Endothelial cell of umbilical vein (primary cell): ENCODE data around the gene C12orf57. TPM values are rescaled to one million over a fixed set of nuclear protein-coding genes. Genes with fewer than 3 reads are reported as not detected.

Source experiments
- BruUV-seq: library from RNA; stranded (reverse); fragments of 400-500 nt; replicated peaks from 2 replicates; lab custom pipeline; 2021; lab: Mats Ljungman, UMichigan
- CTCF ChIA-PET: fragments of 300-600, 350-600 bp; sonication (Branson Sonifier 250); formaldehyde crosslinking; loops from one replicate; lab custom pipeline; 2021; ENCODE audit warnings: antibody characterized with exemption, inconsistent platforms; lab: Charles Lee
- POLR2A ChIA-PET: fragments of 300-600, 350-600 bp; sonication (Branson Sonifier 250); formaldehyde crosslinking; loops from one replicate; lab custom pipeline; 2021; ENCODE audit warnings: antibody characterized with exemption, inconsistent platforms; lab: Charles Lee
- DNase-seq: peaks from one replicate; pipeline ENCODE4 v3.0.0-alpha.2; 2011; ENCODE audit warnings: low read depth, low spot score
- FAIRE-seq: peaks from 2 replicates; lab custom pipeline; 2011; peaks lifted over from hg19 to GRCh38; lab: Jason Lieb, UNC
- H2AFZ ChIP-seq: 2 replicates; pipeline ENCODE4 v1.6.0; 2012; ENCODE audit warnings: low read depth, low read length, control low read depth, inconsistent platforms
- H3K27ac ChIP-seq: 2 replicates; pipeline ENCODE4 v1.5.1; 2011; ENCODE audit warnings: low read depth, mild to moderate bottlenecking, control low read depth, low read length, moderate library complexity; ENCODE audit not compliant: insufficient read depth
- H3K27me3 ChIP-seq, 2 experiments: 2 replicates each; pipeline versions ENCODE4 v1.6.0 to v1.6.1; 2011; ENCODE audit warnings: low read length in 2 of 2, mixed read lengths in 1 of 2; ENCODE audit not compliant: control insufficient read depth in 2 of 2, insufficient read depth in 2 of 2
- H3K36me3 ChIP-seq, 2 experiments: 2 replicates in 1 of 2; 3 replicates in 1 of 2; pipeline ENCODE4 v1.5.1; 2011; ENCODE audit warnings: low read length in 2 of 2, mild to moderate bottlenecking in 1 of 2, moderate library complexity in 1 of 2; ENCODE audit not compliant: control insufficient read depth in 2 of 2, insufficient read depth in 2 of 2; ENCODE audit errors: extremely low read depth in 1 of 2
- H3K4me1 ChIP-seq: 3 replicates; pipeline ENCODE4 v1.5.1; 2011; ENCODE audit warnings: mild to moderate bottlenecking, low read length; ENCODE audit not compliant: control insufficient read depth, insufficient read depth; ENCODE audit errors: extremely low read depth
- H3K4me2 ChIP-seq: 2 replicates; pipeline ENCODE4 v1.6.1; 2011; ENCODE audit warnings: low read length, control low read depth, mixed read lengths; ENCODE audit not compliant: insufficient read depth
- H3K4me3 ChIP-seq, 3 experiments: fragments of 200-600 bp in 1 of 3; sonication (generic), shearing (Covaris generic) in 1 of 3; replicated peaks in 1 of 3; 2 replicates each; pipeline ENCODE4 v1.5.1; 2011 to 2016; ENCODE audit warnings: control low read depth in 3 of 3, low read length in 3 of 3, mild to moderate bottlenecking in 2 of 3, inconsistent platforms in 1 of 3, low read depth in 1 of 3, moderate library complexity in 1 of 3; ENCODE audit not compliant: insufficient read depth in 1 of 3
- H3K79me2 ChIP-seq: 2 replicates; pipeline ENCODE4 v1.6.0; 2012; ENCODE audit warnings: low read length, inconsistent platforms; ENCODE audit not compliant: control insufficient read depth, insufficient read depth
- H3K9ac ChIP-seq: replicated peaks from 2 replicates; pipeline ENCODE3; 2011; ENCODE audit warnings: low read length, control low read depth; ENCODE audit not compliant: insufficient read depth; ENCODE audit errors: extremely low read depth
- H3K9me1 ChIP-seq: replicated peaks from 3 replicates; pipeline ENCODE4 v1.6.0; 2011; ENCODE audit warnings: mild to moderate bottlenecking, low read length; ENCODE audit not compliant: control insufficient read depth, insufficient read depth; ENCODE audit errors: extremely low read depth
- H3K9me3 ChIP-seq: replicated peaks from 2 replicates; pipeline ENCODE4 v1.5.1; 2012; ENCODE audit warnings: low read length, inconsistent platforms; ENCODE audit not compliant: control insufficient read depth, insufficient read depth
- H4K20me1 ChIP-seq: replicated peaks from 2 replicates; pipeline ENCODE3; 2011; ENCODE audit warnings: mild to moderate bottlenecking, low read length; ENCODE audit not compliant: control insufficient read depth, insufficient read depth; ENCODE audit errors: extremely low read depth
- CTCF ChIP-seq, 2 donors: IDR thresholded peaks; 1 replicate in 1 of 2; 2 replicates in 1 of 2; pipeline ENCODE4 v1.5.1; 2011; ENCODE audit warnings: low read length in 2 of 2, mild to moderate bottlenecking in 2 of 2, moderate library complexity in 2 of 2, control low read depth in 1 of 2, inconsistent platforms in 1 of 2, low read depth in 1 of 2; ENCODE audit not compliant: insufficient read depth in 1 of 2; ENCODE audit errors: extremely low read depth in 1 of 2
- EZH2 ChIP-seq: IDR thresholded peaks from 2 replicates; pipeline ENCODE4 v1.6.1; 2012; ENCODE audit warnings: borderline replicate concordance, low read depth, mild to moderate bottlenecking, moderate library complexity, low read length, inconsistent platforms; ENCODE audit not compliant: severe bottlenecking
- FOS ChIP-seq: IDR thresholded peaks from 2 replicates; pipeline ENCODE4 v1.6.1; 2011; ENCODE audit warnings: mild to moderate bottlenecking, low read length, moderate library complexity, borderline replicate concordance; ENCODE audit not compliant: insufficient read depth
- GATA2 ChIP-seq: IDR thresholded peaks from 2 replicates; pipeline ENCODE4 v1.7.0; 2011; ENCODE audit warnings: low read depth, mild to moderate bottlenecking, moderate library complexity, mixed read lengths, low read length; ENCODE audit not compliant: insufficient read length, insufficient read depth
- JUN ChIP-seq: IDR thresholded peaks from 2 replicates; pipeline ENCODE4 v1.6.1; 2011; ENCODE audit warnings: borderline replicate concordance, low read depth; ENCODE audit not compliant: insufficient read length, insufficient read depth
- MYC ChIP-seq: IDR thresholded peaks from one replicate; pipeline ENCODE4 v1.6.1; 2011; ENCODE audit warnings: mild to moderate bottlenecking, low read depth, low read length
- POLR2A ChIP-seq: IDR thresholded peaks from 2 replicates; pipeline ENCODE4 v1.6.1; 2012; ENCODE audit warnings: low read depth, mild to moderate bottlenecking, control low read depth, low read length
- POLR2AphosphoS5 ChIP-seq: IDR thresholded peaks from 2 replicates; pipeline ENCODE4 v1.6.1; 2012; ENCODE audit warnings: low read depth, mild to moderate bottlenecking, control low read depth, low read length, moderate library complexity; ENCODE audit not compliant: insufficient read depth
- dilution Hi-C: fragments of 300-500 bp; cut with MboI; formaldehyde crosslinking; loops from one replicate; pipeline ENCODE4 v1.15.0; 2019; ENCODE audit warnings: low sequenced_read_pairs; ENCODE audit not compliant: extremely low pct_ligation_motif_present
- intact Hi-C: fragments of 100-400 bp; cut with micrococcal nuclease; formaldehyde crosslinking; loops from one replicate; pipeline ENCODE4 v1.10.0; 2022
- polyA plus RNA-seq, 4 experiments: library from polyadenylated mRNA; depleted of rRNA in 3 of 4; stranded (reverse) in 3 of 4; unstranded in 1 of 4; fragments of >200 nt; gene quantifications; 2 replicates each; pipeline versions ENCODE4 v1.2.1 to v1.2.3, GENCODE V29; 2011 to 2012; ENCODE audit warnings: missing spikeins in 1 of 4
- total RNA-seq: library from RNA; stranded (reverse); gene quantifications from 2 replicates; pipeline ENCODE4 v1.2.3, GENCODE V29; 2021
- TF ChIP-seq, protein P1 (sequence below): IDR thresholded peaks from 2 replicates; pipeline ENCODE4 v1.6.1; 2011; ENCODE audit not compliant: insufficient read depth, insufficient read length

C12orf57 gene
- total and polyA plus RNA-seq, 2 donors (not counting 3 experiments of a cell fraction or from before 2014, with no cell fraction given), result 167 to 729 TPM

DNA sequence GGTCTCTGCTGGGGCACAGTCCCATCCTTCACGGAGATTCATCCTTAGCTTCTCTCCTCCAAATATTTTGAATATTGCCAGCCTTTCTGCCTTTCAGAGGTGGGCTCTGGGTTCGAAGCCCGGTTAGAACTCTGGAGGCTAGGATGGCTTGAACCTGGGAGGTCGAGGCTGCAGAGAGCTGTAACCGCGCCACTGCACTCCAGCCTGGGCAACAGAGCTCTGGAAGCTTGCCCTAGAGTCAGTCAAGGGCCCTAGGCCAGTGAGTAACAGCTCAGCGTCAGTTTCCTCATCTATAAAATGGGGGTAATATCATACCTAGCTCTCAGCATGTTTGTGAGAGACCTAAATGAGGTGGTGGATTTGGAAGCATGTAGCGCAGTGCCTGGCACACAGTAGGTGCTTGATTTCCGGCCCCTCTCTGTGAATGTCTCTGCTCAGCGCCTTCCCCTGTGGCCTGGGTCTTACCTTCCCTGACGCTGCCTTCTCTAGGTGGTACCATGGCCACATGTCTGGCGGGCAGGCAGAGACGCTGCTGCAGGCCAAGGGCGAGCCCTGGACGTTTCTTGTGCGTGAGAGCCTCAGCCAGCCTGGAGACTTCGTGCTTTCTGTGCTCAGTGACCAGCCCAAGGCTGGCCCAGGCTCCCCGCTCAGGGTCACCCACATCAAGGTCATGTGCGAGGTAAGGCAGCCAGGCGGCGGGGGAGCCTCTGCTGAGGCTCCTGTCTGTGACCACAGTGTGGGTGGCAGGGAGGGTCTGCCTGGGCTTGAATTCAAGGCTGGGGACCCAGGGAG lies 10.7 kb downstream of the C12orf57 start:
- H3K79me2 ChIP-seq, result no peaks in the 10 kb centered on the region
- peak overlapping the region; percentile 52 for H2AFZ ChIP-seq
- H3K4me2 ChIP-seq, result no peak overlapping the region
- BruUV-seq, result no TSS peak
- H3K4me3 ChIP-seq, result no peak overlapping the region
- dilution Hi-C loops, result no loop called here
- no peaks in the 10 kb centered on the region for H3K9me1 ChIP-seq
- H3K4me1 ChIP-seq, result peaks cover 24% of the 10 kb centered on the region
- CTCF ChIA-PET, result interaction anchor here (1.2 to 2.2 kb wide), 4 partner anchors 10 to 159 kb away, joined by 3 to 12 read pairs (median 6); partner anchors contain the start of genes C12orf57 and RNU7-1
- no peaks in the 10 kb centered on the region for H4K20me1 ChIP-seq
- H3K27me3 ChIP-seq, result no peaks in the 10 kb centered on the region
- intact Hi-C loops, result no loop called here
- DNase-seq, result no peak
- H3K27ac ChIP-seq, result no peak overlapping the region
- H3K36me3 ChIP-seq, result no peaks in the 10 kb centered on the region
- POLR2A ChIA-PET, result no interaction called here
- H3K9me3 ChIP-seq, result no peaks in the 10 kb centered on the region
- no peak for TF ChIP-seq POLR2AphosphoS5
- no peak for TF ChIP-seq MYC
- no peak for TF ChIP-seq JUN
- TF ChIP-seq CTCF (IDR thresholded peaks at IDR 0.05; ENCODE audit: extremely low read depth in 1 of 2, insufficient read depth in 1 of 2, low read depth in 1 of 2, low read length in 2 of 2), result no peak
- no peak for TF ChIP-seq EZH2
- TF ChIP-seq FOS, result no peak
- TF ChIP-seq, protein P1, sequence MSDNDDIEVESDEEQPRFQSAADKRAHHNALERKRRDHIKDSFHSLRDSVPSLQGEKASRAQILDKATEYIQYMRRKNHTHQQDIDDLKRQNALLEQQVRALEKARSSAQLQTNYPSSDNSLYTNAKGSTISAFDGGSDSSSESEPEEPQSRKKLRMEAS, result no peak
- no peak for TF ChIP-seq POLR2A
- TF ChIP-seq GATA2, result no peak
- FAIRE-seq, result no peak
- no peak overlapping the region for H3K9ac ChIP-seq
